Measurements from ENCODE around the gene PROCA1.

The PROCA1 gene

GRCh38 chr17:28706471-28707338 is 5.0 kb downstream of the PROCA1 start:
- DNase-seq, result no peak

GRCh38 chr17:28705728-28706334 is 5.9 kb downstream of the PROCA1 start:
- no peak for DNase-seq

GRCh38 chr17:28705074-28705659 is 6.5 kb downstream of the PROCA1 start:
- DNase-seq, result no peak

- no peak for DNase-seq
Observed at GRCh38 chr17:28704219-28704858, 7.3 kb downstream of the PROCA1 start.

- DNase-seq, result no peak
Observed at GRCh38 chr17:28703552-28704218, 8.0 kb downstream of the PROCA1 start.

GRCh38 chr17:28702752-28703150 is 8.9 kb downstream of the PROCA1 start:
- no peak for DNase-seq

- no peak for DNase-seq
Observed at GRCh38 chr17:28702026-28702751, 9.5 kb downstream of the PROCA1 start.

- DNase-seq, result no peak
Observed at GRCh38 chr17:28700830-28701492, 10.7 kb downstream of the PROCA1 start.

- DNase-seq, result no peak
Observed at GRCh38 chr17:28700278-28700677, 11.4 kb downstream of the PROCA1 start.

GRCh38 chr17:28698253-28698941 is 13.3 kb downstream of the PROCA1 start:
- DNase-seq, result no peak

- DNase-seq, result no peak
Observed at GRCh38 chr17:28693869-28694268, 17.8 kb downstream of the PROCA1 start.

- DNase-seq, result no peak
Observed at GRCh38 chr17:28689011-28689410, 22.7 kb downstream of the PROCA1 start.

GRCh38 chr17:28688481-28688880 is 23.2 kb downstream of the PROCA1 start:
- DNase-seq, result no peak

GRCh38 chr17:28686296-28686695 is 25.4 kb downstream of the PROCA1 start:
- no peak for DNase-seq

- DNase-seq, result no peak
Observed at GRCh38 chr17:28685366-28685765, 26.3 kb downstream of the PROCA1 start.

GRCh38 chr17:28684963-28685362 is 26.7 kb downstream of the PROCA1 start:
- no peak for DNase-seq

- DNase-seq, result no peak
Observed at GRCh38 chr17:28682655-28683054, 29.0 kb downstream of the PROCA1 start.

GRCh38 chr17:28675980-28676379 is 35.7 kb downstream of the PROCA1 start:
- no peak for DNase-seq

GRCh38 chr17:28675490-28675889 is 36.2 kb downstream of the PROCA1 start:
- DNase-seq, result no peak

GRCh38 chr17:28669918-28670317 is 41.8 kb downstream of the PROCA1 start:
- DNase-seq, result no peak

- no peak for DNase-seq
Observed at GRCh38 chr17:28667870-28668269, 43.8 kb downstream of the PROCA1 start.
